Cardiac fibroblast (primary cell): ENCODE measurements around the gene ATP6V0C.

Source experiments
- DNase-seq, 2 donors: peaks; one replicate each; pipeline versions ENCODE4 v3.0.0 to v3.0.0-alpha.2; 2010; ENCODE audit warnings: low read depth in 2 of 2
- H3K4me3 ChIP-seq, 2 donors: replicated peaks in 1 of 2; 1 replicate in 1 of 2; 2 replicates in 1 of 2; pipeline ENCODE4 v1.5.1; 2011; ENCODE audit warnings: low read depth in 2 of 2, low read length in 2 of 2, mild to moderate bottlenecking in 2 of 2, moderate library complexity in 1 of 2
- CTCF ChIP-seq: IDR thresholded peaks from one replicate; pipeline ENCODE4 v1.5.1; 2011; ENCODE audit warnings: low read depth, mild to moderate bottlenecking, low read length, inconsistent platforms

The ATP6V0C gene

DNA sequence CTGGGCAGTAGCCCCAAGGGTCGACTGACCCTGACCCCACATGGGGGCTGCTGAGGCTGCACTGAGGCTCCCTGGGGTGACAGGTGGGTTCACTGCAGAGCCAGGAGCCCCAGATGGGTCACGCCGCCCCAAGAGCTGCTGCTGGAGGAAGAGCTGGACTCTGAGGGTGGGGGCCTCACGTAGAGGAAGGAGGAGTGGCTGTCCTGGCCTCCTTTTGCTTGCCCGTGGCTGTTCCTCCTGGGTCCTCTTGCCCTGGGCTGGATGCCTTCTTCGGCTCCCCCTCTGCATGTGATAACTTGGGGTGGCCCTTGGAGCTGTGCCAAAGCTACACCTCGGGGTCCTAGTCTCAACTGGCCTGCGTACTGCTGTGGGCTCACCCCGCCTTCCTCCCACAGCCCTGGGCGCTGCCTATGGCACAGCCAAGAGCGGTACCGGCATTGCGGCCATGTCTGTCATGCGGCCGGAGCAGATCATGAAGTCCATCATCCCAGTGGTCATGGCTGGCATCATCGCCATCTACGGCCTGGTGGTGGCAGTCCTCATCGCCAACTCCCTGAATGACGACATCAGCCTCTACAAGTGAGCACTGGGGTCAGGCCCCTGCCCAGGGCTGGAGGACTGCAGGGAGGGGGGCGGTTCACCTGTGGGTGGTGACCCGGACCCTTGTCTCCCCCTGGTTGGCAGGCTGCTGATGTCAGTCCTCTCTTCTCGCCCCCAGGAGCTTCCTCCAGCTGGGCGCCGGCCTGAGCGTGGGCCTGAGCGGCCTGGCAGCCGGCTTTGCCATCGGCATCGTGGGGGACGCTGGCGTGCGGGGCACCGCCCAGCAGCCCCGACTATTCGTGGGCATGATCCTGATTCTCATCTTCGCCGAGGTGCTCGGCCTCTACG is 5.3 kb downstream of the ATP6V0C start:
- no peak overlapping the region for H3K4me3 ChIP-seq
- no peak for TF ChIP-seq CTCF
- no peak for DNase-seq

DNA sequence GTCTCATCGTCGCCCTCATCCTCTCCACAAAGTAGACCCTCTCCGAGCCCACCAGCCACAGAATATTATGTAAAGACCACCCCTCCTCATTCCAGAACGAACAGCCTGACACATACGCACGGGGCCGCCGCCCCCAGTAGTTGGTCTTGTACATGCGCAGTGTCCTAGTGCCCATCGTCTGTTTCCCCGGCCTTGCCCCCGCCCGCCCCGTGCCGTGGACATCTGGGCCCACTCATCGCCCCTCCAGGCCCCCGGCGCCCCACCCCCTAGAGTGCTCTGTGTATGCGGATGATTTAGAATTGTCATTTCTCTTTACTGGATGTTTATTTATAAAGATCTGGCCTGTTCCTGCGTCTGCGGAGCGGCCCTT is 5.9 kb downstream of the ATP6V0C start:
- no peak for TF ChIP-seq CTCF
- DNase-seq, result no peak
- H3K4me3 ChIP-seq, result peak overlapping the region in 1 of 2 donors; percentile 24

DNA sequence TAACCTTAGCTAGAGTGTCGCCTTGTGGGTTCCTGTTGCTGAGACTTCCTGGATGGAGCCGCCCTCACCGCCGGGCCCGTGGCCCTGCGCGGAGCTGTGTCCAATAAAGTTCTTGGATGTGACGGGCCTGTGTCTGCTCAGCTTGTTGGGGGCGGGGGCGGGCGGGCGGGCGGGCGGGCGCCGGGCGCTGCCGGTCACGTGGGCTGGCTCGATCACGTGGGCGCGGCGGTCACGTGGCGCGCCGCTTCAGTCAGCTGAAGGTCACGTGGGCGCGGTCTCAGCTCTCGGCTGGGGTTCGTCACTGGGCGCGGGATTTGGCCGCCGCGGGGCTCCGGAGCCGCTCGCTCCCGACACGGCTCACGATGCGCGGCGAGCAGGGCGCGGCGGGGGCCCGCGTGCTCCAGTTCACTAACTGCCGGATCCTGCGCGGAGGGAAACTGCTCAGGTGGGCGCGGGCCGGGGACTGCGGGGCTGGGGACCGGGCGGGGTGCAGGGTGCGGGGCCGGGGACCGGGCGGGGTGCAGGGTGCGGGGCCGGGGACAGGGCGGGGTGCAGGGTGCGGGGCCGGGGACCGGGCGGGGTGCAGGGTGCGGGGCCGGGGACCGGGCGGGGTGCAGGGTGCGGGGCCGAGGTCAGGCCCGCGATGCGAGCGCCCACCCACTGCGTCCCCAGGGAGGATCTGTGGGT is 6.5 kb downstream of the ATP6V0C start, which contains the start of gene AMDHD2:
TSS of gene AMDHD2 (plus strand) at position 275 of the 687 bp plus-strand sequence. CDS start at position 363, 88 bp downstream.
- peak within 1 kb of the TSS; percentile 79 for H3K4me3 ChIP-seq
- no peak for TF ChIP-seq CTCF
- DNase-seq, result peak; percentile 92 to 94

GRCh38 chr16:2520784-2521531 is 7.2 kb downstream of the ATP6V0C start:
- peak overlapping the region; percentile 79 for H3K4me3 ChIP-seq
- DNase-seq, result no peak
- no peak for TF ChIP-seq CTCF

DNA sequence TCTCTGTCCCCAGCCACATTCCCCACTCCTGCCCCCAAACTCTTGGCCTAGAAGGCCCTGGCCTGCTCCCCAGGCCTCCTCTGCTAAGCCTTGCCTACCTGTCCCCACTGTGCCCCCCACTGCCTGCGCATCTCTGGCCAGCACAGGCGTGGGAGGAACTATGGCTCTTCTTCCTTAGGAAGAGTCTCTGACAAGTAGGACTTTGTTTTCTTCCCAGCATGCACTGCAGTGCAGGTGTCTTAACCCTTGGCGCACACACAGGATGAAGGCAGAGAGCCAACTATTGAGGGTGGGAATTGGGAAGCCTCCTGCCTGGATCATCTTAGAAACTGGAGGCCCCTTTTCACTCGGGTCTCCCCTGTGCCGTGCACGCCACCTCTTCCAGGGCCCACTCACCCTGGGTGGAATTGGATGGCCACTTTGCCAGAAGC is 10.1 kb downstream of the ATP6V0C start:
- H3K4me3 ChIP-seq, result no peak overlapping the region
- no peak for TF ChIP-seq CTCF
- DNase-seq, result no peak

DNA sequence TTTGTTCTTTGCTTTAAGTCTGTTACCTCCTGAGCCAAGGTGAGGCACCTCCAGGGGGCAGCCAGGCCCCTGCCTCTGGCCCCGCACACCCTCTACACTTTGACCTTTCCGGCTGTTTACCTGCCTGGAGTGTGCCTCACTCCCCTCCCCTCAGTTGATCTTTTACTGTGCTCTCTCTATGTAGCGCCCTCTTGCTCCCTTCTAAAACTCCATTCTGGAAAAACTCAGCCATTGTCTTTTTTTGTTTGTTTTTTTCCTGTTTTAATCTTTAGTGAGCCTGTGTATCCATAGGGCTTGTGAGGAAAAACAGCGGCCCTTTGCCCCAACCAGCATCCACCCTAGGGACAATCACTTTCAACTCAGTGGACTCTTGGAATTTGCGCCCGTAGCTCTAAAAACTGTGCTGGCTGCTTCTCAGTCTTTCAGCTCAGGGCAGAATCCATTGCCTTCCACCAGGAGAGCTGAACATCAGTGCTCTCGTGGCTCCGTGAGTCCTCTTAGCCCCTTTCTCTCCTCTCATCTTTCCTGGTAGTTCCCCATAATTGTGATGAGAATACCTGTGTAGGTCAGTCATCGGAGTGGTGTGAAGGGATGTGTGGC is 10.7 kb downstream of the ATP6V0C start:
- H3K4me3 ChIP-seq, result no peak overlapping the region
- DNase-seq, result no peak
- TF ChIP-seq CTCF, result no peak
